Gastroesophageal sphincter (tissue), 4 donors: ENCODE data around the gene BPTF. TPM values are rescaled to one million over a fixed set of nuclear protein-coding genes. Genes with fewer than 3 reads are reported as not detected.
"Not testable (repeated sequence)": the region's sequence is repeated elsewhere in the genome, so short reads cannot be mapped to it uniquely, and the experiment has no call there.

Source experiments
- ATAC-seq: fragments of 150-250 bp; one replicate; pipeline ENCODE4 v1.9.1; 2016; ENCODE audit warnings: mild to moderate bottlenecking, moderate library complexity
- H3K27ac ChIP-seq, 4 donors: fragments of 200-600 bp; sonication (generic) in 3 of 4; 1 replicate in 3 of 4; 2 replicates in 1 of 4; pipeline ENCODE4 v1.5.1; 2016 to 2019
- H3K27me3 ChIP-seq: fragments of 200-600 bp; sonication (generic); one replicate; pipeline ENCODE4 v1.5.1; 2019
- H3K36me3 ChIP-seq, 2 donors: fragments of 200-600 bp; sonication (generic); one replicate each; pipeline ENCODE4 v1.5.1; 2019; ENCODE audit warnings: control low read depth in 1 of 2
- H3K4me1 ChIP-seq, 3 donors: fragments of 200-600 bp; sonication (generic); 1 replicate in 2 of 3; 2 replicates in 1 of 3; pipeline ENCODE4 v1.5.1; 2016 to 2019; ENCODE audit warnings: control low read depth in 2 of 3
- H3K4me3 ChIP-seq, 2 donors: fragments of 200-600 bp; sonication (generic); one replicate each; pipeline ENCODE4 v1.5.1; 2019; ENCODE audit warnings: mild to moderate bottlenecking in 1 of 2, moderate library complexity in 1 of 2
- H3K9me3 ChIP-seq, 3 donors: fragments of 200-600 bp; sonication (generic); one replicate each; pipeline ENCODE4 v1.5.1; 2017 to 2019; ENCODE audit warnings: control low read depth in 2 of 3
- CTCF ChIP-seq, 4 experiments: fragments of 200-600 bp in 2 of 4; fragments of 450-650 bp in 2 of 4; sonication (generic) in 1 of 4; IDR thresholded peaks; one replicate each; pipeline ENCODE4 v1.5.1; 2017 to 2019; ENCODE audit warnings: antibody characterized with exemption in 4 of 4, mild to moderate bottlenecking in 2 of 4, moderate library complexity in 2 of 4
- EP300 ChIP-seq: sonication (generic); formaldehyde crosslinking; IDR thresholded peaks from one replicate; pipeline ENCODE4 v1.6.1; 2017; ENCODE audit warnings: antibody characterized with exemption, mild to moderate bottlenecking
- POLR2A ChIP-seq, 2 donors: fragments of 450-650 bp; IDR thresholded peaks; one replicate each; pipeline ENCODE4 v1.6.1; 2017; ENCODE audit warnings: antibody characterized with exemption in 2 of 2, mild to moderate bottlenecking in 2 of 2, moderate library complexity in 1 of 2
- POLR2AphosphoS5 ChIP-seq: sonication (generic); formaldehyde crosslinking; IDR thresholded peaks from one replicate; pipeline ENCODE4 v1.6.1; 2017; ENCODE audit warnings: antibody characterized with exemption
- WGBS, 2 donors: methylation state at CpG; one replicate each; pipeline ENCODE4 v1.1.5; 2018; ENCODE audit warnings: low coverage in 1 of 2; 5-methylcytosine and 5-hydroxymethylcytosine counted together
- small RNA-seq, 4 donors: library from RNA; depleted of rRNA; stranded (forward); fragments of <200 nt; gene quantifications; one replicate each; pipeline ENCODE3, GENCODE V24; 2016
- total RNA-seq, 4 donors: library from RNA; depleted of rRNA; stranded (reverse); fragments of >200 nt; gene quantifications; one replicate each; pipeline ENCODE4 v1.1.0, GENCODE V29; 2016

The BPTF gene
- total RNA-seq, 4 donors from 2014 or later: 55.5 to 74.5 (median 68.3) TPM

GRCh38 chr17:68021963-68022362 lies 196.7 kb downstream of the BPTF start:
- WGBS, 2 donors: 86 to 95% methylated on average over 8 of the region's 8 CpGs
- Histone ChIP-seq H3K4me1 (peaks cover 0 to 9% (median 5%) of the 10 kb centered on the region in 3 donors), H3K9me3 (no peaks in the 10 kb centered on the region), H3K27me3 (no peaks in the 10 kb centered on the region), H3K36me3 (no peaks in the 10 kb centered on the region), H3K27ac (no peak overlapping the region), H3K4me3 (no peak overlapping the region)
- TF ChIP-seq POLR2A (IDR thresholded peaks at IDR 0.05) (no peak), POLR2AphosphoS5 (no peak), CTCF (IDR thresholded peaks at IDR 0.05) (no peak)
- ATAC-seq: no peak

GRCh38 chr17:68022547-68022946 lies 197.2 kb downstream of the BPTF start:
- WGBS, 2 donors: 90 to 93% methylated on average over 8 to 14 of the region's 15 CpGs
- H3K27ac ChIP-seq, H3K9me3 ChIP-seq, H3K4me1 ChIP-seq, H3K36me3 ChIP-seq, H3K4me3 ChIP-seq, H3K27me3 ChIP-seq, ATAC-seq: not testable (repeated sequence)

- 53 to 58% methylated on average over 4 to 7 of the region's 8 CpGs for WGBS, 2 donors
- TF ChIP-seq POLR2A (IDR thresholded peaks at IDR 0.05) (no peak), POLR2AphosphoS5 (no peak), EP300 (no peak), CTCF (IDR thresholded peaks at IDR 0.05) (no peak)
- no peaks in the 10 kb centered on the region for H3K9me3 ChIP-seq
- H3K27ac ChIP-seq: no peak overlapping the region
- H3K4me1 ChIP-seq: no peaks in the 10 kb centered on the region
- no peak overlapping the region for H3K4me3 ChIP-seq
- H3K27me3 ChIP-seq: no peaks in the 10 kb centered on the region
- ATAC-seq: no peak
- no peaks in the 10 kb centered on the region for H3K36me3 ChIP-seq
These were observed 204.4 kb downstream of the BPTF start for GRCh38 chr17:68029512-68030215.

Small RNA genes lying within 50 kb of the gene (small RNA-seq; reads per million reads assigned to genes)
- 0 reads per million in 4 donors for gene RN7SL622P

Other genes starting within 250 kb of the BPTF start
- gene NOL11, start 107.6 kb upstream of the BPTF start, total RNA-seq: 10 to 100 TPM; 20.5 to 26.2 (median 22.6) TPM
- gene C17orf58, start 171.0 kb downstream of the BPTF start, total RNA-seq: 10 to 100 TPM in 1 of 4 donors, 1 to 10 TPM in 3; 5.3 to 17.8 (median 7.3) TPM
- gene KPNA2, start 210.2 kb downstream of the BPTF start, total RNA-seq: 10 to 100 TPM; 15.7 to 34.7 (median 21.0) TPM